ENCODE data around the gene TFCP2L1. TPM values are rescaled to one million over a fixed set of nuclear protein-coding genes. Genes with fewer than 3 reads are reported as not detected.

TFCP2L1 gene
- total RNA-seq, 1 experiment from 2014 or later = 2.4 TPM

GRCh38 chr2:121288454-121289231 is 3.6 kb upstream of the TFCP2L1 start:
- Histone ChIP-seq H3K27me3 (ENCODE audit: low read length) (no peaks in the 10 kb centered on the region), H3K9ac (ENCODE audit: low read length) (no peak overlapping the region), H3F3A (ENCODE audit: low read length, unreplicated experiment) (no peaks in the 10 kb centered on the region), H3K4me1 (ENCODE audit: insufficient read depth, low read length) (peaks cover 3% of the 10 kb centered on the region; the same call in 1 of the 2 replicates), H4K20me1 (ENCODE audit: low read length) (no peaks in the 10 kb centered on the region), H3K4me2 (ENCODE audit: low read length) (no peak overlapping the region), H3K27ac (ENCODE audit: low read length) (no peak overlapping the region), H3K9me2 (replicated peaks; ENCODE audit: low read length) (no peaks in the 10 kb centered on the region), H3K9me3 (ENCODE audit: low read length) (no peaks in the 10 kb centered on the region), H3K4me3 (ENCODE audit: low read length) (no peak overlapping the region), H3K36me3 (ENCODE audit: low read depth, low read length) (no peaks in the 10 kb centered on the region), H2AFZ (ENCODE audit: low read length) (no peak overlapping the region), H3K79me2 (ENCODE audit: low read length) (no peaks in the 10 kb centered on the region)
- no peak for TF ChIP-seq EZH2 (IDR thresholded peaks at IDR 0.05; ENCODE audit: low read length, unreplicated experiment)
- no peak for TF ChIP-seq CTCF (conservative IDR thresholded peaks at IDR 0.05; ENCODE audit: low read depth, low read length)
- no peak for TF ChIP-seq EZH2phosphoT487 (IDR thresholded peaks at IDR 0.05; ENCODE audit: borderline replicate concordance, low read length)
- ChIA-PET POLR2A (ENCODE audit: unreplicated experiment) (no interaction called here), CTCF (no interaction called here)
- intact Hi-C loops (cut with micrococcal nuclease) = no loop called here
- DNase-seq (no peak), ATAC-seq (no peak)
- BruUV-seq (replicated peaks) = no TSS peak

GRCh38 chr2:121287956-121288355 is 3.0 kb upstream of the TFCP2L1 start:
- Histone ChIP-seq H4K20me1 (ENCODE audit: low read length) (no peaks in the 10 kb centered on the region), H3K9me3 (ENCODE audit: low read length) (no peaks in the 10 kb centered on the region), H3K27me3 (ENCODE audit: low read length) (no peaks in the 10 kb centered on the region), H3K9ac (ENCODE audit: low read length) (no peak overlapping the region), H3K27ac (ENCODE audit: low read length) (no peak overlapping the region), H3K4me1 (ENCODE audit: insufficient read depth, low read length) (peaks cover 10% of the 10 kb centered on the region), H3K4me3 (ENCODE audit: low read length) (no peak overlapping the region), H3K79me2 (ENCODE audit: low read length) (peaks cover 6% of the 10 kb centered on the region; the same call in 1 of the 2 replicates), H3F3A (ENCODE audit: low read length, unreplicated experiment) (no peaks in the 10 kb centered on the region), H3K4me2 (ENCODE audit: low read length) (no peak overlapping the region), H3K36me3 (ENCODE audit: low read depth, low read length) (no peaks in the 10 kb centered on the region), H2AFZ (ENCODE audit: low read length) (no peak overlapping the region), H3K9me2 (replicated peaks; ENCODE audit: low read length) (no peaks in the 10 kb centered on the region)
- no TSS peak for BruUV-seq (replicated peaks)
- DNase-seq (no peak), ATAC-seq (no peak)
- ChIA-PET POLR2A (ENCODE audit: unreplicated experiment) (no interaction called here), CTCF (no interaction called here)
- intact Hi-C loops (cut with micrococcal nuclease) = no loop called here
- no peak for TF ChIP-seq CTCF (conservative IDR thresholded peaks at IDR 0.05; ENCODE audit: low read depth, low read length)
- no peak for TF ChIP-seq EZH2 (IDR thresholded peaks at IDR 0.05; ENCODE audit: low read length, unreplicated experiment)
- no peak for TF ChIP-seq EZH2phosphoT487 (IDR thresholded peaks at IDR 0.05; ENCODE audit: borderline replicate concordance, low read length)

GRCh38 chr2:121287146-121287798 is 2.3 kb upstream of the TFCP2L1 start:
- no TSS peak for BruUV-seq (replicated peaks)
- H3K9me3 ChIP-seq (ENCODE audit: low read length) = no peaks in the 10 kb centered on the region
- H2AFZ ChIP-seq (ENCODE audit: low read length) = no peak overlapping the region
- POLR2A ChIA-PET (ENCODE audit: unreplicated experiment) = no interaction called here
- H3K36me3 ChIP-seq (ENCODE audit: low read depth, low read length) = no peaks in the 10 kb centered on the region
- H3F3A ChIP-seq (ENCODE audit: low read length, unreplicated experiment) = no peaks in the 10 kb centered on the region
- intact Hi-C loops (cut with micrococcal nuclease) = no loop called here
- H3K27ac ChIP-seq (ENCODE audit: low read length) = no peak overlapping the region
- no peak overlapping the region for H3K4me3 ChIP-seq (ENCODE audit: low read length)
- H3K79me2 ChIP-seq (ENCODE audit: low read length) = peaks cover 11% of the 10 kb centered on the region
- no peak for ATAC-seq
- no peaks in the 10 kb centered on the region for H4K20me1 ChIP-seq (ENCODE audit: low read length)
- no peak for TF ChIP-seq EZH2phosphoT487 (IDR thresholded peaks at IDR 0.05; ENCODE audit: borderline replicate concordance, low read length)
- TF ChIP-seq CTCF (conservative IDR thresholded peaks at IDR 0.05; ENCODE audit: low read depth, low read length) = no peak
- TF ChIP-seq EZH2 (IDR thresholded peaks at IDR 0.05; ENCODE audit: low read length, unreplicated experiment) = no peak
- CTCF ChIA-PET = no interaction called here
- no peak for DNase-seq
- H3K9me2 ChIP-seq (replicated peaks; ENCODE audit: low read length) = no peaks in the 10 kb centered on the region
- H3K4me2 ChIP-seq (ENCODE audit: low read length) = no peak overlapping the region
- H3K27me3 ChIP-seq (ENCODE audit: low read length) = no peaks in the 10 kb centered on the region
- H3K9ac ChIP-seq (ENCODE audit: low read length) = no peak overlapping the region
- peaks cover 16% of the 10 kb centered on the region for H3K4me1 ChIP-seq (ENCODE audit: insufficient read depth, low read length)
